ENCODE results near the gene COG5. TPM values are rescaled to one million over a fixed set of nuclear protein-coding genes. Genes with fewer than 3 reads are reported as not detected.

Gene COG5
- total RNA-seq, 1 experiment from 2014 or later: 43.9 TPM

DNA sequence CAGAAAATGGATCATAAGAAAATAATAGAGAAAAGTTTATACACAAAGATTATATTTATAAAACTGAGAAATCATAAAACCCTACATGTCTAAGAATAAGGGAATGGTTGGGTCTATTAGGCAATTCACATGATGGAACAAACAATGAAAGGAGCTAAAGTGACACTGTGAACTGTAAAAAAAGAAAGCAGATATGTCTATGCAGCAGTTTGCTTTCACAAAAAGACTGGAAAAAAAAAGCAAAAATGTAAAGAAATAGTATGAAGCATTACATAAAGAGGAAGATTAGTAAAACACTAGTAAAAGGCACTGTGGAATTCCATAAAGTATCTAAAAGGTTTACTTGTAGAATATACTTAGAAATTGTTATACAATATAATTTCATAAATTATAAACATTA lies 299.0 kb downstream of the COG5 start:
- no peaks in the 10 kb centered on the region for H3K9me3 Mint-ChIP-seq (ENCODE audit: unreplicated experiment)
- intact Hi-C loops (cut with micrococcal nuclease; ENCODE audit: unreplicated experiment): no loop called here
- H3K4me3 Mint-ChIP-seq (ENCODE audit: unreplicated experiment): no peak overlapping the region
- CTCF ChIA-PET: no interaction called here
- no peaks in the 10 kb centered on the region for H3K4me1 Mint-ChIP-seq (ENCODE audit: low read depth, unreplicated experiment)
- no peaks in the 10 kb centered on the region for H3K36me3 ChIP-seq (ENCODE audit: control insufficient read depth, insufficient read depth, low read length)
- H3K27ac Mint-ChIP-seq (ENCODE audit: unreplicated experiment): no peak overlapping the region
- no peaks in the 10 kb centered on the region for H3K9me3 ChIP-seq
- H3K27me3 ChIP-seq (replicated peaks; ENCODE audit: control insufficient read depth, insufficient read depth, low read length): no peaks in the 10 kb centered on the region
- TF ChIP-seq, protein P1, sequence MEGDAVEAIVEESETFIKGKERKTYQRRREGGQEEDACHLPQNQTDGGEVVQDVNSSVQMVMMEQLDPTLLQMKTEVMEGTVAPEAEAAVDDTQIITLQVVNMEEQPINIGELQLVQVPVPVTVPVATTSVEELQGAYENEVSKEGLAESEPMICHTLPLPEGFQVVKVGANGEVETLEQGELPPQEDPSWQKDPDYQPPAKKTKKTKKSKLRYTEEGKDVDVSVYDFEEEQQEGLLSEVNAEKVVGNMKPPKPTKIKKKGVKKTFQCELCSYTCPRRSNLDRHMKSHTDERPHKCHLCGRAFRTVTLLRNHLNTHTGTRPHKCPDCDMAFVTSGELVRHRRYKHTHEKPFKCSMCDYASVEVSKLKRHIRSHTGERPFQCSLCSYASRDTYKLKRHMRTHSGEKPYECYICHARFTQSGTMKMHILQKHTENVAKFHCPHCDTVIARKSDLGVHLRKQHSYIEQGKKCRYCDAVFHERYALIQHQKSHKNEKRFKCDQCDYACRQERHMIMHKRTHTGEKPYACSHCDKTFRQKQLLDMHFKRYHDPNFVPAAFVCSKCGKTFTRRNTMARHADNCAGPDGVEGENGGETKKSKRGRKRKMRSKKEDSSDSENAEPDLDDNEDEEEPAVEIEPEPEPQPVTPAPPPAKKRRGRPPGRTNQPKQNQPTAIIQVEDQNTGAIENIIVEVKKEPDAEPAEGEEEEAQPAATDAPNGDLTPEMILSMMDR (IDR thresholded peaks at IDR 0.05; ENCODE audit: insufficient read depth in 1 of 2, low read depth in 1 of 2, low read length in 1 of 2, severe bottlenecking in 1 of 2, unreplicated experiment in 1 of 2): no peak
- peaks cover 8% of the 10 kb centered on the region; the same call in 1 of the 2 replicates for H3K4me1 ChIP-seq
- POLR2A ChIA-PET: no interaction called here
- no peaks in the 10 kb centered on the region for H3K27me3 Mint-ChIP-seq (ENCODE audit: insufficient read depth, unreplicated experiment)
- no peak overlapping the region for H3K4me3 ChIP-seq (ENCODE audit: low read depth, low read length)
- BruUV-seq (replicated peaks): no TSS peak
- no peak for DNase-seq
- H3K36me3 Mint-ChIP-seq (ENCODE audit: insufficient read depth, unreplicated experiment): peaks cover 13% of the 10 kb centered on the region

DNA sequence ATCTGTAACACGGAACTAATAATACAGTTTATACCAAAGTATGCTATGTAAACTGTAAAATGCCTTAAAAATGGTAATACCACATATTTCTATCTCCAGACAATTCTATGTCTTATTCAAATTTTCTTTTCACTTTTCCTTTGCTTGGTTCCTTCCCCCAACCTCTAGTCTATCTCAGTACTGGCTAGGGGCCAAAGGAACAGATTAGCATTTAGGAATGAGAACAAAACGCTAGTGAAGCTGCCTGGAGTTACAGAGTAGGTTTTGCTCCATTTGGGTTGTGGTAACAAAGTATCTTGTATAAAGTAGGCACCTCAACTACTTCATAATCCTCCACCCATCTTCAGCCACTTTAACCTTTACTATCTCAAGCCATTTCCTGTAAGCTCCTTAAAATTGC lies 300.9 kb downstream of the COG5 start:
- Histone ChIP-seq H3K4me1 (peaks cover 8% of the 10 kb centered on the region; the same call in 1 of the 2 replicates), H3K27me3 (replicated peaks; ENCODE audit: control insufficient read depth, insufficient read depth, low read length) (no peaks in the 10 kb centered on the region), H3K9me3 (no peaks in the 10 kb centered on the region), H3K4me3 (ENCODE audit: low read depth, low read length) (no peak overlapping the region), H3K36me3 (ENCODE audit: control insufficient read depth, insufficient read depth, low read length) (no peaks in the 10 kb centered on the region)
- Mint-ChIP-seq H3K4me1 (ENCODE audit: low read depth, unreplicated experiment) (peaks cover 6% of the 10 kb centered on the region), H3K27ac (ENCODE audit: unreplicated experiment) (no peak overlapping the region), H3K36me3 (ENCODE audit: insufficient read depth, unreplicated experiment) (peaks cover 16% of the 10 kb centered on the region), H3K27me3 (ENCODE audit: insufficient read depth, unreplicated experiment) (no peaks in the 10 kb centered on the region), H3K4me3 (ENCODE audit: unreplicated experiment) (no peak overlapping the region), H3K9me3 (ENCODE audit: unreplicated experiment) (no peaks in the 10 kb centered on the region)
- no peak for DNase-seq
- intact Hi-C loops (cut with micrococcal nuclease; ENCODE audit: unreplicated experiment): no loop called here
- no TSS peak for BruUV-seq (replicated peaks)
- POLR2A ChIA-PET: no interaction called here
- CTCF ChIA-PET: no interaction called here
- TF ChIP-seq, protein P1 (IDR thresholded peaks at IDR 0.05; ENCODE audit: insufficient read depth in 1 of 2, low read depth in 1 of 2, low read length in 1 of 2, severe bottlenecking in 1 of 2, unreplicated experiment in 1 of 2): no peak

DNA sequence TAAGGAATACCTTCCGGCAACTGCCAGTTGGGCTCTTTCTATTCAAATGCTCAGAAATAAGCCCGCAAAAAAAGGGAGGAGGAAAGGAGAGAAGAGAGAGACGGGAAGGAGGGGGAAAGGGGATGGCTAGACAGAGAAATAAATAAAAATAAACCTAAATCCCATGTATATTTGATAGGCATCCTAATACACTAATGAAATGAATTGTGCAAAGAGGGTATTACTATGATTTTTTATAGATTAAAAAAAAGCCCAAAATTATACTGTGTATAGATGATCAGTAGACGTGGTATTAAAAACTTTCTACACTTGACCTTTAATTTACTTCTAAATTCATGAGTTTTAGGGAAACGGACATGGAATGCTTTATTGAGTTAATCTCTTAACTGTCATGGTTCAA lies 305.0 kb downstream of the COG5 start:
- CTCF ChIA-PET: no interaction called here
- no peak overlapping the region for H3K27ac Mint-ChIP-seq (ENCODE audit: unreplicated experiment)
- no peak overlapping the region for H3K4me3 Mint-ChIP-seq (ENCODE audit: unreplicated experiment)
- Histone ChIP-seq H3K9me3 (no peaks in the 10 kb centered on the region), H3K4me1 (no peaks in the 10 kb centered on the region; the same call in 1 of the 2 replicates), H3K36me3 (ENCODE audit: control insufficient read depth, insufficient read depth, low read length) (no peaks in the 10 kb centered on the region), H3K27me3 (replicated peaks; ENCODE audit: control insufficient read depth, insufficient read depth, low read length) (no peaks in the 10 kb centered on the region), H3K4me3 (ENCODE audit: low read depth, low read length) (no peak overlapping the region)
- POLR2A ChIA-PET: no interaction called here
- no TSS peak for BruUV-seq (replicated peaks)
- H3K36me3 Mint-ChIP-seq (ENCODE audit: insufficient read depth, unreplicated experiment): peaks cover 16% of the 10 kb centered on the region
- TF ChIP-seq, protein P1 (IDR thresholded peaks at IDR 0.05; ENCODE audit: insufficient read depth in 1 of 2, low read depth in 1 of 2, low read length in 1 of 2, severe bottlenecking in 1 of 2, unreplicated experiment in 1 of 2): no peak
- intact Hi-C loops (cut with micrococcal nuclease; ENCODE audit: unreplicated experiment): no loop called here
- H3K4me1 Mint-ChIP-seq (ENCODE audit: low read depth, unreplicated experiment): peaks cover 6% of the 10 kb centered on the region
- no peaks in the 10 kb centered on the region for H3K9me3 Mint-ChIP-seq (ENCODE audit: unreplicated experiment)
- no peak for DNase-seq
- H3K27me3 Mint-ChIP-seq (ENCODE audit: insufficient read depth, unreplicated experiment): no peaks in the 10 kb centered on the region

Measured in Caco-2 (cell line).